Measurements from ENCODE around the gene DKC1. TPM values are rescaled to one million over a fixed set of nuclear protein-coding genes. Genes with fewer than 3 reads are reported as not detected.

DKC1 gene
- total and polyA plus RNA-seq, 2 experiments from 2014 or later: 120 to 165 TPM

DNA sequence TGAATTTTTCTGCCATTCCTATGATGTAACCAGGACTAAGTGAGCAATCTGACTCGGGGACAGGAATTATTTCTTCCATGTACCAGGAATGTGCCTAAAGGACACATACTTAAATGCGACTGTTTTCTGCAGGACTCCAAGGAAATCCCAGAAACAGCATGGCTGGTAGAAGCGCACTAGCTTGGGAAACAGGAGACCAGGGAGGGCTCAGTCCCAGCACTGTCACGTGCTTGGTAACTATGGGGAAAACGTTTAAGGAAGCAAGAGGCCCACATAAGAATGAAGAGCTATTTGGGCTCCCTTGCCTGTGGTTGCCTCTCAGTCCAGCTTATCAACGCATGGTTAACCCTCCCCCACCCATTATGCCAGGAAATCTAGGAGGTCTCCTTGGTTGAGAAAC is 23.1 kb downstream of the DKC1 start:
- TF ChIP-seq EZH2 (IDR thresholded peaks at IDR 0.05; ENCODE audit: low read depth, unreplicated experiment) (no peak), STAT1 (IDR thresholded peaks at IDR 0.05; ENCODE audit: unreplicated experiment) (no peak), NANOG (IDR thresholded peaks at IDR 0.05; ENCODE audit: borderline replicate concordance) (no peak), CREB1 (CRISPR knock-in tag; IDR thresholded peaks at IDR 0.05; ENCODE audit: low read depth) (no peak), JUNB (IDR thresholded peaks at IDR 0.05; ENCODE audit: unreplicated experiment) (no peak), EZH2phosphoT487 (IDR thresholded peaks at IDR 0.05; ENCODE audit: unreplicated experiment) (no peak), ZNF331 (CRISPR knock-in tag; IDR thresholded peaks at IDR 0.05; ENCODE audit: low read depth) (no peak), ZNF114 (CRISPR knock-in tag; IDR thresholded peaks at IDR 0.05) (no peak), POLR2AphosphoS5 (IDR thresholded peaks at IDR 0.05; ENCODE audit: low read depth) (no peak)
- TF ChIP-seq, protein P1, sequence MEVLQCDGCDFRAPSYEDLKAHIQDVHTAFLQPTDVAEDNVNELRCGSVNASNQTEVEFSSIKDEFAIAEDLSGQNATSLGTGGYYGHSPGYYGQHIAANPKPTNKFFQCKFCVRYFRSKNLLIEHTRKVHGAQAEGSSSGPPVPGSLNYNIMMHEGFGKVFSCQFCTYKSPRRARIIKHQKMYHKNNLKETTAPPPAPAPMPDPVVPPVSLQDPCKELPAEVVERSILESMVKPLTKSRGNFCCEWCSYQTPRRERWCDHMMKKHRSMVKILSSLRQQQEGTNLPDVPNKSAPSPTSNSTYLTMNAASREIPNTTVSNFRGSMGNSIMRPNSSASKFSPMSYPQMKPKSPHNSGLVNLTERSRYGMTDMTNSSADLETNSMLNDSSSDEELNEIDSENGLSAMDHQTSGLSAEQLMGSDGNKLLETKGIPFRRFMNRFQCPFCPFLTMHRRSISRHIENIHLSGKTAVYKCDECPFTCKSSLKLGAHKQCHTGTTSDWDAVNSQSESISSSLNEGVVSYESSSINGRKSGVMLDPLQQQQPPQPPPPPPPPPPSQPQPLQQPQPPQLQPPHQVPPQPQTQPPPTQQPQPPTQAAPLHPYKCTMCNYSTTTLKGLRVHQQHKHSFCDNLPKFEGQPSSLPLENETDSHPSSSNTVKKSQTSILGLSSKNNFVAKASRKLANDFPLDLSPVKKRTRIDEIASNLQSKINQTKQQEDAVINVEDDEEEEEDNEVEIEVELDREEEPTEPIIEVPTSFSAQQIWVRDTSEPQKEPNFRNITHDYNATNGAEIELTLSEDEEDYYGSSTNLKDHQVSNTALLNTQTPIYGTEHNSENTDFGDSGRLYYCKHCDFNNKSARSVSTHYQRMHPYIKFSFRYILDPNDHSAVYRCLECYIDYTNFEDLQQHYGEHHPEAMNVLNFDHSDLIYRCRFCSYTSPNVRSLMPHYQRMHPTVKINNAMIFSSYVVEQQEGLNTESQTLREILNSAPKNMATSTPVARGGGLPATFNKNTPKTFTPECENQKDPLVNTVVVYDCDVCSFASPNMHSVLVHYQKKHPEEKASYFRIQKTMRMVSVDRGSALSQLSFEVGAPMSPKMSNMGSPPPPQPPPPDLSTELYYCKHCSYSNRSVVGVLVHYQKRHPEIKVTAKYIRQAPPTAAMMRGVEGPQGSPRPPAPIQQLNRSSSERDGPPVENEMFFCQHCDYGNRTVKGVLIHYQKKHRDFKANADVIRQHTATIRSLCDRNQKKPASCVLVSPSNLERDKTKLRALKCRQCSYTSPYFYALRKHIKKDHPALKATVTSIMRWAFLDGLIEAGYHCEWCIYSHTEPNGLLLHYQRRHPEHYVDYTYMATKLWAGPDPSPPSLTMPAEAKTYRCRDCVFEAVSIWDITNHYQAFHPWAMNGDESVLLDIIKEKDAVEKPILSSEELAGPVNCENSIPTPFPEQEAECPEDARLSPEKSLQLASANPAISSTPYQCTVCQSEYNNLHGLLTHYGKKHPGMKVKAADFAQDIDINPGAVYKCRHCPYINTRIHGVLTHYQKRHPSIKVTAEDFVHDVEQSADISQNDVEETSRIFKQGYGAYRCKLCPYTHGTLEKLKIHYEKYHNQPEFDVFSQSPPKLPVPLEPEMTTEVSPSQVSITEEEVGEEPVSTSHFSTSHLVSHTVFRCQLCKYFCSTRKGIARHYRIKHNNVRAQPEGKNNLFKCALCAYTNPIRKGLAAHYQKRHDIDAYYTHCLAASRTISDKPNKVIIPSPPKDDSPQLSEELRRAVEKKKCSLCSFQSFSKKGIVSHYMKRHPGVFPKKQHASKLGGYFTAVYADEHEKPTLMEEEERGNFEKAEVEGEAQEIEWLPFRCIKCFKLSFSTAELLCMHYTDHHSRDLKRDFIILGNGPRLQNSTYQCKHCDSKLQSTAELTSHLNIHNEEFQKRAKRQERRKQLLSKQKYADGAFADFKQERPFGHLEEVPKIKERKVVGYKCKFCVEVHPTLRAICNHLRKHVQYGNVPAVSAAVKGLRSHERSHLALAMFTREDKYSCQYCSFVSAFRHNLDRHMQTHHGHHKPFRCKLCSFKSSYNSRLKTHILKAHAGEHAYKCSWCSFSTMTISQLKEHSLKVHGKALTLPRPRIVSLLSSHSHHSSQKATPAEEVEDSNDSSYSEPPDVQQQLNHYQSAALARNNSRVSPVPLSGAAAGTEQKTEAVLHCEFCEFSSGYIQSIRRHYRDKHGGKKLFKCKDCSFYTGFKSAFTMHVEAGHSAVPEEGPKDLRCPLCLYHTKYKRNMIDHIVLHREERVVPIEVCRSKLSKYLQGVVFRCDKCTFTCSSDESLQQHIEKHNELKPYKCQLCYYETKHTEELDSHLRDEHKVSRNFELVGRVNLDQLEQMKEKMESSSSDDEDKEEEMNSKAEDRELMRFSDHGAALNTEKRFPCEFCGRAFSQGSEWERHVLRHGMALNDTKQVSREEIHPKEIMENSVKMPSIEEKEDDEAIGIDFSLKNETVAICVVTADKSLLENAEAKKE (CRISPR knock-in tag; IDR thresholded peaks at IDR 0.05): no peak
- TF ChIP-seq, protein P2, sequence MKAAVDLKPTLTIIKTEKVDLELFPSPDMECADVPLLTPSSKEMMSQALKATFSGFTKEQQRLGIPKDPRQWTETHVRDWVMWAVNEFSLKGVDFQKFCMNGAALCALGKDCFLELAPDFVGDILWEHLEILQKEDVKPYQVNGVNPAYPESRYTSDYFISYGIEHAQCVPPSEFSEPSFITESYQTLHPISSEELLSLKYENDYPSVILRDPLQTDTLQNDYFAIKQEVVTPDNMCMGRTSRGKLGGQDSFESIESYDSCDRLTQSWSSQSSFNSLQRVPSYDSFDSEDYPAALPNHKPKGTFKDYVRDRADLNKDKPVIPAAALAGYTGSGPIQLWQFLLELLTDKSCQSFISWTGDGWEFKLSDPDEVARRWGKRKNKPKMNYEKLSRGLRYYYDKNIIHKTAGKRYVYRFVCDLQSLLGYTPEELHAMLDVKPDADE (IDR thresholded peaks at IDR 0.05): no peak
- TF ChIP-seq, protein P3, sequence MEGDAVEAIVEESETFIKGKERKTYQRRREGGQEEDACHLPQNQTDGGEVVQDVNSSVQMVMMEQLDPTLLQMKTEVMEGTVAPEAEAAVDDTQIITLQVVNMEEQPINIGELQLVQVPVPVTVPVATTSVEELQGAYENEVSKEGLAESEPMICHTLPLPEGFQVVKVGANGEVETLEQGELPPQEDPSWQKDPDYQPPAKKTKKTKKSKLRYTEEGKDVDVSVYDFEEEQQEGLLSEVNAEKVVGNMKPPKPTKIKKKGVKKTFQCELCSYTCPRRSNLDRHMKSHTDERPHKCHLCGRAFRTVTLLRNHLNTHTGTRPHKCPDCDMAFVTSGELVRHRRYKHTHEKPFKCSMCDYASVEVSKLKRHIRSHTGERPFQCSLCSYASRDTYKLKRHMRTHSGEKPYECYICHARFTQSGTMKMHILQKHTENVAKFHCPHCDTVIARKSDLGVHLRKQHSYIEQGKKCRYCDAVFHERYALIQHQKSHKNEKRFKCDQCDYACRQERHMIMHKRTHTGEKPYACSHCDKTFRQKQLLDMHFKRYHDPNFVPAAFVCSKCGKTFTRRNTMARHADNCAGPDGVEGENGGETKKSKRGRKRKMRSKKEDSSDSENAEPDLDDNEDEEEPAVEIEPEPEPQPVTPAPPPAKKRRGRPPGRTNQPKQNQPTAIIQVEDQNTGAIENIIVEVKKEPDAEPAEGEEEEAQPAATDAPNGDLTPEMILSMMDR (conservative IDR thresholded peaks at IDR 0.05; ENCODE audit: low read depth in 2 of 2): no peak
- TF ChIP-seq, protein P4, sequence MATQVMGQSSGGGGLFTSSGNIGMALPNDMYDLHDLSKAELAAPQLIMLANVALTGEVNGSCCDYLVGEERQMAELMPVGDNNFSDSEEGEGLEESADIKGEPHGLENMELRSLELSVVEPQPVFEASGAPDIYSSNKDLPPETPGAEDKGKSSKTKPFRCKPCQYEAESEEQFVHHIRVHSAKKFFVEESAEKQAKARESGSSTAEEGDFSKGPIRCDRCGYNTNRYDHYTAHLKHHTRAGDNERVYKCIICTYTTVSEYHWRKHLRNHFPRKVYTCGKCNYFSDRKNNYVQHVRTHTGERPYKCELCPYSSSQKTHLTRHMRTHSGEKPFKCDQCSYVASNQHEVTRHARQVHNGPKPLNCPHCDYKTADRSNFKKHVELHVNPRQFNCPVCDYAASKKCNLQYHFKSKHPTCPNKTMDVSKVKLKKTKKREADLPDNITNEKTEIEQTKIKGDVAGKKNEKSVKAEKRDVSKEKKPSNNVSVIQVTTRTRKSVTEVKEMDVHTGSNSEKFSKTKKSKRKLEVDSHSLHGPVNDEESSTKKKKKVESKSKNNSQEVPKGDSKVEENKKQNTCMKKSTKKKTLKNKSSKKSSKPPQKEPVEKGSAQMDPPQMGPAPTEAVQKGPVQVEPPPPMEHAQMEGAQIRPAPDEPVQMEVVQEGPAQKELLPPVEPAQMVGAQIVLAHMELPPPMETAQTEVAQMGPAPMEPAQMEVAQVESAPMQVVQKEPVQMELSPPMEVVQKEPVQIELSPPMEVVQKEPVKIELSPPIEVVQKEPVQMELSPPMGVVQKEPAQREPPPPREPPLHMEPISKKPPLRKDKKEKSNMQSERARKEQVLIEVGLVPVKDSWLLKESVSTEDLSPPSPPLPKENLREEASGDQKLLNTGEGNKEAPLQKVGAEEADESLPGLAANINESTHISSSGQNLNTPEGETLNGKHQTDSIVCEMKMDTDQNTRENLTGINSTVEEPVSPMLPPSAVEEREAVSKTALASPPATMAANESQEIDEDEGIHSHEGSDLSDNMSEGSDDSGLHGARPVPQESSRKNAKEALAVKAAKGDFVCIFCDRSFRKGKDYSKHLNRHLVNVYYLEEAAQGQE (IDR thresholded peaks at IDR 0.05; ENCODE audit: unreplicated experiment): no peak
- no peak overlapping the region for H3K27ac ChIP-seq (ENCODE audit: low read depth)
- no peaks in the 10 kb centered on the region; the same call in none of the 2 replicates for H3K4me1 ChIP-seq (ENCODE audit: insufficient read depth)
- H3K4me2 ChIP-seq: no peak overlapping the region
- Mint-ChIP-seq H3K4me1 (peaks cover 23% of the 10 kb centered on the region), H3K27ac (no peak overlapping the region), H3K4me3 (no peak overlapping the region), H3K36me3 (ENCODE audit: low read depth) (peaks cover 2% of the 10 kb centered on the region; the same call in 1 of the 3 replicates), H3K27me3 (ENCODE audit: insufficient read depth, low read depth, poor library complexity) (no peaks in the 10 kb centered on the region), H3K9me3 (no peaks in the 10 kb centered on the region)
- H2AFZ ChIP-seq: no peak overlapping the region
- no peaks in the 10 kb centered on the region for H3K9me2 ChIP-seq (ENCODE audit: insufficient read depth)
- ATAC-seq (no peak), DNase-seq (ENCODE audit: low spot score) (no peak)
- H3K27me3 ChIP-seq (ENCODE audit: insufficient read depth): no peaks in the 10 kb centered on the region
- H4K20me1 ChIP-seq (replicated peaks; ENCODE audit: insufficient read depth): no peaks in the 10 kb centered on the region
- no peaks in the 10 kb centered on the region for H3K79me2 ChIP-seq (replicated peaks; ENCODE audit: insufficient read depth)
- H3F3A ChIP-seq (replicated peaks; ENCODE audit: low read depth): no peaks in the 10 kb centered on the region
- no peaks in the 10 kb centered on the region for H3K36me3 ChIP-seq (ENCODE audit: insufficient read depth)
- no peak overlapping the region for H3K4me3 ChIP-seq

Data from GM23338 (cell line).